ENCODE results near the gene KIR3DL3. TPM values are rescaled to one million over a fixed set of nuclear protein-coding genes. Genes with fewer than 3 reads are reported as not detected.
"Not testable (repeated sequence)": the region's sequence is repeated elsewhere in the genome, so short reads cannot be mapped to it uniquely, and the experiment has no call there.

KIR3DL3 gene
- total RNA-seq, 2 experiments from 2014 or later: not detected

DNA sequence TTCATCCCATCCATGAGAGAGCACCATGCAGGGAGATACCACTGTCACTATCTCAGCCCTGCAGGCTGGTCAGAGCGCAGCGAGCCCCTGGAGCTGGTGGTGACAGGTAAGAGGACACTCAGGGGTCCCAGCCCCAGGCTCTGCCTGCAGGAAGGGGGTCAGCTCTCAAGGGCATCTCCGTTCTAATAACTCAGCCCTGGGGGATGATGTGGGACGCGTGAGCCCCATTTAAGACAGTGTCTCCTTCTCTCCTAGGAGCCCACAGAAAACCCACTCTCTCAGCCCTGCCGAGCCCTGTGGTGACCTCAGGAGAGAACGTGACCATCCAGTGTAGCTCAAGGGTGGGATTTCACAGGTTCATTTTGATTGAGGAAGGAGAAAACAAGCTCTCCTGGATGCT lies 15.5 kb upstream of the KIR3DL3 start:
- Mint-ChIP-seq H3K9me3 (no peaks in the 10 kb centered on the region), H3K36me3 (no peaks in the 10 kb centered on the region), H3K4me1 (peaks cover 37% of the 10 kb centered on the region), H3K4me3 (peak overlapping the region; percentile 51), H3K27me3 (peaks cover 5% of the 10 kb centered on the region), H3K27ac (peak overlapping the region; percentile 78)
- POLR2A ChIA-PET: no interaction called here
- no peak for ATAC-seq (ENCODE audit: low read depth)
- no peak for DNase-seq

DNA sequence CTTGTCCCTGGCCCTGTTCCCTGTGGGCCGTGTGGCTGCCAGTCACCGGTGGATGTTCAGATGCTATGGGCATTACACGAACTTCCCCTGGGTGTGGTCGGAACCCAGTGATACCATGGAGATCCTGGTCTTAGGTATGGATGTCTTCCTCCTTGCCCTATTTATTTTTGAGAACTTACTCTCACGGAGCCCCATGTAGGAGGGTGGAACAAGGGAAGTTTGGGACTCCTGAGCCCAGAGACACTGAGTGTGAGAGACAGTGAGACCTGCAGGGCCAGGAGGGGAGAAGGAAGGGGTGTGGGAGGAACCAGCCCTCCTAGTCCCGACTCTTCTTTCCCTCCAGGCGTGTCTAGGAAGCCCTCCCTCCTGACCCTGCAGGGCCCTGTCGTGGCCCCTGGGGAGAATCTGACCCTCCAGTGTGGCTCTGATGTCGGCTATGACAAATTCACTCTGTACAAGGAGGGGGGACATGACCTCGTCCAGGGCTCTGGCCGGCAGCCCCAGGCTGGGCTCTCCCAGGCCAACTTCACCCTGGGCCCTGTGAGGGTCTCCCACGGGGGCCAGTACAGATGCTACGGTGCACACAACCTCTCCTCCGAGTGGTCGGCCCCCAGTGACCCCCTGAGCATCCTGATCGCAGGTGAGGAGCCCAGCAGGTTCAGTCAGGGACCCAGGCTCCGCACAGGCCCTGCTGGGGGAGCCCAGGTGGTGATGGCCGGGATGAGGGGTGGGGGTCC lies 14.9 kb upstream of the KIR3DL3 start:
- Mint-ChIP-seq H3K4me1 (peaks cover 34% of the 10 kb centered on the region), H3K27ac (peak overlapping the region; percentile 78), H3K36me3 (no peaks in the 10 kb centered on the region), H3K9me3 (no peaks in the 10 kb centered on the region), H3K27me3 (peaks cover 5% of the 10 kb centered on the region), H3K4me3 (peak overlapping the region; percentile 51)
- POLR2A ChIA-PET: no interaction called here
- no peak for ATAC-seq (ENCODE audit: low read depth)
- no peak for DNase-seq

DNA sequence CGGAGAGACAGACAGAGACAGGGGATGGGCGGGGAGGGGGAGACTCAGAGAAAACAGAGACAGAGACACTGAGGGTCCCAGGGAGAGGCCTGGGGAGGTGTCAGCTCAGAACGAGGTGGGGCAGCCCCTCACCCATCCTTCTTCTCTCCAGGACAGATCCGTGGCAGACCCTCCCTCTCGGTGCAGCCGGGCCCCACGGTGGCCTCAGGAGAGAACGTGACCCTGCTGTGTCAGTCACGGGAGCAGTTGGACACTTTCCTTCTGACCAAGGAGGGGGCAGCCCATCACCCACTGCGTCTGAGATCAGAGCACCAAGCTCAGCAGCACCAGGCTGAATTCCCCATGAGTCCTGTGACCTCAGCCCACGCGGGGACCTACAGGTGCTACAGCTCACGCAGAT lies 14.3 kb upstream of the KIR3DL3 start:
- POLR2A ChIA-PET; H3K27ac Mint-ChIP-seq; H3K27me3 Mint-ChIP-seq; H3K36me3 Mint-ChIP-seq; H3K9me3 Mint-ChIP-seq; DNase-seq; ATAC-seq (ENCODE audit: low read depth): not testable (repeated sequence)
- peak overlapping the region; percentile 28 for H3K4me3 Mint-ChIP-seq
- H3K4me1 Mint-ChIP-seq: peaks cover 34% of the 10 kb centered on the region

DNA sequence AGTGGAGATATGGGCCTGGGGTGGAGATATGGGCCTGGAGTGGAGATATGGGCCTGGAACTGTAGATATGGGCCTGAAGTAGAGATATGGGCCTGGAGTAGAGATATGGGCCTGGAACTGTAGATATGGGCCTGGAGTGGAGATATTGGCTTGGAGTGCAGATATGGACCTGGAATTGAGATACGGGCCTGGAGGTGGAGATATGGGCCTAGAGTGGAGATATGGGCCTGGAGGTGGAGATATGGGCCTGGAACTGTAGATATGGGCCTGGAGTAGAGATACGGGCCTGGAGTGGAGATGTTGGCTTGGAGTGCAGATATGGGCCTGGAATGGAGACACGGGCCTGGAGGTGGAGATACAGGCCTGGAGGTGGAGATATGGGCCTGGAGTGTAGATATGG lies 402 bp downstream of the KIR3DL3 start:
- Mint-ChIP-seq H3K27ac (no peak overlapping the region), H3K4me1 (no peaks in the 10 kb centered on the region), H3K27me3 (peaks cover 3% of the 10 kb centered on the region), H3K9me3 (peaks cover 20% of the 10 kb centered on the region), H3K4me3 (no peak overlapping the region), H3K36me3 (no peaks in the 10 kb centered on the region)
- POLR2A ChIA-PET: no interaction called here
- no peak for ATAC-seq (ENCODE audit: low read depth)
- DNase-seq: no peak

DNA sequence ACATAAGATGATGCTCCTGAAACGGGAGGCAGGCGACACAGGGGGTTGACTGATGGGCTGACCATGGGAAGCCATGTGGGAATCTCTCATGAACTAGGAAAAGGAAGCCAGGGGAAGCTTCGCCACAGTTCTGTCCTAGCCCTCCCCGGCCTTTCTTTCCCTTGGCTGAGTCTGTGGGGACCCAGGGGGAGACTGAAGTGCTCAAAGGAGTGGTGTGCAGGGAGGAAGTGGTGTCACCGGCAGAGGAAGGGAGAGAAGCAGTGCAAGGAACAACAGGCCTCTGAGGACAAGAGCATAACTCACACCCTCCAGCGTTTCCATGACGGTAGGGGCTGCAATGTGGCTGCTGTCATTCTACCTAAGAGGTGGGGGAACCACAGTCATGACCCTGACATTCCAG lies 1.1 kb downstream of the KIR3DL3 start:
- DNase-seq: no peak
- Mint-ChIP-seq H3K9me3 (peaks cover 17% of the 10 kb centered on the region), H3K27ac (no peak overlapping the region), H3K36me3 (no peaks in the 10 kb centered on the region), H3K27me3 (peaks cover 3% of the 10 kb centered on the region), H3K4me3 (no peak overlapping the region), H3K4me1 (no peaks in the 10 kb centered on the region)
- POLR2A ChIA-PET: no interaction called here
- ATAC-seq (ENCODE audit: low read depth): no peak

DNA sequence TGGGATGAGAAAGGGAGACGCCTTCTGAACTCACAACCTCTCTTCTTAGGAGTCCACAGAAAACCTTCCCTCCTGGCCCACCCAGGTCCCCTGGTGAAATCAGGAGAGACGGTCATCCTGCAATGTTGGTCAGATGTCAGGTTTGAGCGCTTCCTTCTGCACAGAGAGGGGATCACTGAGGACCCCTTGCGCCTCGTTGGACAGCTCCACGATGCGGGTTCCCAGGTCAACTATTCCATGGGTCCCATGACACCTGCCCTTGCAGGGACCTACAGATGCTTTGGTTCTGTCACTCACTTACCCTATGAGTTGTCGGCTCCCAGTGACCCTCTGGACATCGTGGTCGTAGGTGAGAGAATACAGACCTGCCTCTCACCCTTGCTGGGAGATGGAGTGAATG lies 3.3 kb downstream of the KIR3DL3 start:
- H3K36me3 Mint-ChIP-seq: no peaks in the 10 kb centered on the region
- no peaks in the 10 kb centered on the region for H3K4me1 Mint-ChIP-seq
- peaks cover 7% of the 10 kb centered on the region for H3K27me3 Mint-ChIP-seq
- POLR2A ChIA-PET: no interaction called here
- no peak overlapping the region for H3K27ac Mint-ChIP-seq
- H3K9me3 Mint-ChIP-seq: peaks cover 14% of the 10 kb centered on the region
- no peak for DNase-seq
- H3K4me3 Mint-ChIP-seq: no peak overlapping the region
- no peak for ATAC-seq (ENCODE audit: low read depth)

DNA sequence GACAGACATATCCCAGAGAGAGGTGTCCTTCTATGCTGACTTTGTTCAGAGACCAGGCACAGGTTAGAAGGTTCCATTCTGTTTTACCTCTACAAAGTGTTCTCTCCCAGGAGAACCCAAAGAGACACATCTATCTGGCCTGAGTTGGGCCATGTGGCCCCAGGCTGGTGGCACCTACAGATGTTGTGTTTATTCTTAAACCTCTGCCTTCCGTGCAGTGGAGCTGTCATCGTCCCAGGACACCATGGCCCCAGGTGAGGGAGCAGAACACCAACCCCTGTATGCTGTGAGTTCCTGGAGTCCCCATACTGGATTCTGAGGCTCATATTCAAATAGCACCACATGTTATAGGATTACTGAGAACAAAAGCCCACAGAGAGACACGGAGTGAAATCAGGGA lies 3.9 kb downstream of the KIR3DL3 start:
- Mint-ChIP-seq H3K36me3 (no peaks in the 10 kb centered on the region), H3K4me1 (no peaks in the 10 kb centered on the region), H3K27ac (no peak overlapping the region), H3K9me3 (peaks cover 12% of the 10 kb centered on the region), H3K27me3 (peaks cover 7% of the 10 kb centered on the region), H3K4me3 (no peak overlapping the region)
- DNase-seq: no peak
- POLR2A ChIA-PET: no interaction called here
- no peak for ATAC-seq (ENCODE audit: low read depth)

DNA sequence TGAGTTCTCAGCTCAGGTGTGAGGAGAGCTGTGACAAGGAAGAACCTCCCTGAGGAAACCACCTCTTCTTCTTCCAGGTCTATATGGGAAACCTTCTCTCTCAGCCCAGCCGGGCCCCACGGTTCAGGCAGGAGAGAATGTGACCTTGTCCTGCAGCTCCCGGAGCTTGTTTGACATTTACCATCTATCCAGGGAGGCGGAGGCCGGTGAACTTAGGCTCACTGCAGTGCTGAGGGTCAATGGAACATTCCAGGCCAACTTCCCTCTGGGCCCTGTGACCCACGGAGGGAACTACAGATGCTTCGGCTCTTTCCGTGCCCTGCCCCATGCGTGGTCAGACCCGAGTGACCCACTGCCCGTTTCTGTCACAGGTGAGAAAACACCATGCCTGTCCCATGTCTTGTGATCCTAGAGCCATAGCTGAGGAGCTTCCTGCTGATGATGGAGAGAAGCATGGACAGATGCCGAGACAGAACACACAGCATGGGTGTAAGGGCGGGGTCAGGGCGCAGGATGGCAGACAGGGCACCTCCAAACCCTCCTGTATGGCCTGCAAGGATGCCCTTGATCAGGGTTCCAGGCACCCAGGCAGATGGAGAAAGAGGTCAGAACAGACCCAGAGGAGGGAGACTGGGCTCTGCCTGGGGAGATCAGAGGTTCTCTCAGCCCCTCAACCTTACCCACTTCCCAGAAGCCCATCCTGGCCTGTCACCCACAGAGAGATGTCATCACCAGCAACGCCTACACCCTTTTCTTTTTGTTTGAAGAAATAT lies 5.4 kb downstream of the KIR3DL3 start:
- peaks cover 7% of the 10 kb centered on the region for H3K27me3 Mint-ChIP-seq
- H3K36me3 Mint-ChIP-seq: no peaks in the 10 kb centered on the region

DNA sequence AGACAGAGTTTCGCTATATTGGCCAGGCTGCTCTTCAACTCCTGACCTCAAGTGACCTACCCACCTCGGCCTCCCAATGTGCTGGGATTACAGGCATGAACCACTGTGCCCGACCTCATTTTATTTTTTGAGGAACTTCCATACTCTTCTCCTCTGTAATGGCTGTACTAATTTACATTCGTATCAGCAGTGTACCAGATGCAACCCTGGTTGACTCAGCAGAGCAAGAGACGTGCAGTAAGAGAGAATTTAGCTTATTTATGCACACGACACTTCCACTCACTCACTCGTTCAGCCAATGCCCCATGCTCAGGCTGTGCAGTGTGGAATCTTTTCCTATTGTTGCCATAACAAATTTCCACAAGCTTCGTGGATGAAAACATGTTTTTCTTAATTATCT lies 6.9 kb downstream of the KIR3DL3 start:
- Mint-ChIP-seq H3K9me3 (peaks cover 4% of the 10 kb centered on the region), H3K27me3 (peaks cover 7% of the 10 kb centered on the region), H3K4me1 (no peaks in the 10 kb centered on the region), H3K27ac (no peak overlapping the region), H3K36me3 (no peaks in the 10 kb centered on the region), H3K4me3 (no peak overlapping the region)
- no peak for ATAC-seq (ENCODE audit: low read depth)
- POLR2A ChIA-PET: no interaction called here
- no peak for DNase-seq

More for the DNA sequence above, 5.4 kb downstream of the KIR3DL3 start:
- no peaks in the 10 kb centered on the region for H3K4me1 Mint-ChIP-seq
- DNase-seq (no peak), ATAC-seq (ENCODE audit: low read depth) (no peak)
- POLR2A ChIA-PET: no interaction called here
- no peak overlapping the region for H3K4me3 Mint-ChIP-seq
- H3K9me3 Mint-ChIP-seq: peaks cover 7% of the 10 kb centered on the region
- no peak overlapping the region for H3K27ac Mint-ChIP-seq

DNA sequence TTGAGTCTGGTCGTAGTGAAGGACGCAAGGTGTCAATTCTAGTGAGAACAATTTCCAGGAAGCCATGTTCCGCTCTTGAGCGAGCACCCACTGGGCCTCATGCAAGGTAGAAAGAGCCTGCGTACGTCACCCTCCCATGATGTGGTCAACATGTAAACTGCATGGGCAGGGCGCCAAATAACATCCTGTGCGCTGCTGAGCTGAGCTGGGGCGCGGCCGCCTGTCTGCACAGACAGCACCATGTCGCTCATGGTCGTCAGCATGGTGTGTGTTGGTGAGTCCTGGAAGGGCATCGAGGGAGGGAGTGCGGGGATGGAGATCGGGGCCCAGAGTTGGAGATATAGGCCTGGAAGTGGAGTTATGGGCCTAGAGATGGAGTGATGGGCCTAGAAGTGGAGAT lies 14.1 kb downstream of the KIR3DL3 start, which contains the start of gene KIR2DL3:
Gene KIR2DL3, plus strand, starts transcription at position 208 of the 400 bp plus-strand sequence. Its CDS starts 33 bp downstream, at position 241.
- ATAC-seq (ENCODE audit: low read depth); H3K27ac Mint-ChIP-seq; POLR2A ChIA-PET; DNase-seq; H3K9me3 Mint-ChIP-seq; H3K27me3 Mint-ChIP-seq; H3K36me3 Mint-ChIP-seq; H3K4me3 Mint-ChIP-seq; H3K4me1 Mint-ChIP-seq: not testable (repeated sequence)

DNA sequence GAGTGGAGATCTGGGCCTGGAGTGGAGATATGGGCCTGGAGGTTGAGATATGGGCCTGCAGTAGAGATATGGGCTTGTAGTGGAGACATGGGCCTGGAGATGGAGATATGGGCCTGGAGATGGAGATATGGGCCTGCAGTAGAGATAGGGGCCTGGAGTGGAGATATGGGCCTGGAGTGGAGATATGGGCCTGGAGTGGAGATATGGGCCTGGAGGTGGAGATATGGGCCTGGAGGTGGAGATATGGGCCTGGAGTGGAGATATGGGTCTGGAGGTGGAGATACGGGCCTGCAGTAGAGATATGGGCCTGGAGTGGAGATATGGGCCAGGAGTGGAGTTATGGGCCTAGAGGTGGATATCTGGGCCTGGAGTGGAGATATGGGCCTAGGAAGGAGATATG lies 14.5 kb downstream of the KIR3DL3 start:
- no peaks in the 10 kb centered on the region for H3K4me1 Mint-ChIP-seq
- H3K4me3 Mint-ChIP-seq: no peak overlapping the region
- no peaks in the 10 kb centered on the region for H3K36me3 Mint-ChIP-seq
- H3K9me3 Mint-ChIP-seq: peaks cover 2% of the 10 kb centered on the region
- DNase-seq (no peak), ATAC-seq (ENCODE audit: low read depth) (no peak)
- H3K27me3 Mint-ChIP-seq: peaks cover 6% of the 10 kb centered on the region
- no peak overlapping the region for H3K27ac Mint-ChIP-seq
- POLR2A ChIA-PET: no interaction called here

DNA sequence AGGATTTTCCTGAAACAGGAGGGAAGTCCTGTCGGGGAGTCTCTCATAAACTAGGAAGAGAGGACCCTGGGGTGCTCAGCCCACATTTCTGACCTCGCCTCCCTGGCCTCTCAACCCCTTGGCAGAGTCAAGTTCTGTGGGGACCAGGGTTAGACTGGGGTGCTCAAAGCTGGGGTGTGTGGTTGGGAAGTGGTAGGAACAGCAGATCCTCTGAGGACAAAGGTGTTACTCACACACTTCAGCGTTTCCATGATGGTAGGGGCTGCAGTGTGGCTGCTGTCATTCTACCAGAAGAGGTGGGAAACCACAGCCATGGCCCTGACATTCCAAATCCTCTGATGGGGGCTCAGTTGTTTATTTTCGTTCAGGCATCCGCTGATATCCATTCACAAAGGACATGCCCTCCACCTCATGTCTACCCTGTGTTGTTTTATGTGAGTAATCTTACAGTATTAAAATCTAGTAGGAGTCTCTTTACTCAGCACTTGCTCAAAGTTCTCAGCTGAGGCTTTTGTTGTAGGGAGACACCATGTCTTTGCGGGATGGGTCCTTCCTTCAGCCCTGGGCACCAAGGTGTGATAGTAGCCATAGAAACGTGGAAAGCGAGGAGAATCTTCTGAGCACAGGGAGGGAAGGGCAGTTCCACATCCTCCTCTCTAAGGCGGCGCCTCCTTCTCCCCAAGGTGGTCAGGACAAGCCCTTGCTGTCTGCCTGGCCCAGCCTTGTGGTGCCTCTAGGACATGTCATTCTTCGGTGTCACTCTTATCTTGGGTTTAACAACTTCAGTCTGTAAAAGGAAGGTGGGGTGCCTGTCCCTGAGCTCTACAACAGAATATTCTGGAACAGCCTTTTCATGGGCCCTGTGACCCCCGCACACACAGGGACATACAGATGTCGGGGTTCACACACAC lies 15.6 kb downstream of the KIR3DL3 start:
- no peak for DNase-seq
- no peaks in the 10 kb centered on the region for H3K36me3 Mint-ChIP-seq
- H3K27me3 Mint-ChIP-seq: peaks cover 7% of the 10 kb centered on the region
- no peaks in the 10 kb centered on the region for H3K4me1 Mint-ChIP-seq
- H3K27ac Mint-ChIP-seq: no peak overlapping the region
- peaks cover 2% of the 10 kb centered on the region for H3K9me3 Mint-ChIP-seq
- no peak overlapping the region for H3K4me3 Mint-ChIP-seq
- ATAC-seq (ENCODE audit: low read depth): no peak
- POLR2A ChIA-PET: no interaction called here

DNA sequence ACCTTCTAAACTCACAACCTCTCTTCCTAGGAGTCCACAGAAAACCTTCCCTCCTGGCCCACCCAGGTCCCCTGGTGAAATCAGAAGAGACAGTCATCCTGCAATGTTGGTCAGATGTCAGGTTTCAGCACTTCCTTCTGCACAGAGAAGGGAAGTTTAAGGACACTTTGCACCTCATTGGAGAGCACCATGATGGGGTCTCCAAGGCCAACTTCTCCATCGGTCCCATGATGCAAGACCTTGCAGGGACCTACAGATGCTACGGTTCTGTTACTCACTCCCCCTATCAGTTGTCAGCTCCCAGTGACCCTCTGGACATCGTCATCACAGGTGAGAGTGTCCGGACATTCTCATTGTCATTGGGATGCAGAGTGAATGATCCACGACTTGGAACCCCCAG lies 17.7 kb downstream of the KIR3DL3 start:
- H3K36me3 Mint-ChIP-seq; DNase-seq; ATAC-seq (ENCODE audit: low read depth); H3K27me3 Mint-ChIP-seq; POLR2A ChIA-PET; H3K9me3 Mint-ChIP-seq; H3K4me1 Mint-ChIP-seq; H3K27ac Mint-ChIP-seq; H3K4me3 Mint-ChIP-seq: not testable (repeated sequence)

Measured in activated naive CD8-positive, alpha-beta T cell treated with anti-CD3 and anti-CD28 coated beads, Interleukin-2, amount 10 ng/mL, durations not matched to agents 7 days and 5 days (primary cell).